ENCODE results near the gene GBGT1. TPM values are rescaled to one million over a fixed set of nuclear protein-coding genes. Genes with fewer than 3 reads are reported as not detected.

GBGT1 gene
- total RNA-seq, 2 donors from 2014 or later, result 15.5 to 16.8 TPM

- H3K4me3 ChIP-seq, result peak overlapping the region in 1 of 2 donors; percentile 48
- TF ChIP-seq, protein P1, sequence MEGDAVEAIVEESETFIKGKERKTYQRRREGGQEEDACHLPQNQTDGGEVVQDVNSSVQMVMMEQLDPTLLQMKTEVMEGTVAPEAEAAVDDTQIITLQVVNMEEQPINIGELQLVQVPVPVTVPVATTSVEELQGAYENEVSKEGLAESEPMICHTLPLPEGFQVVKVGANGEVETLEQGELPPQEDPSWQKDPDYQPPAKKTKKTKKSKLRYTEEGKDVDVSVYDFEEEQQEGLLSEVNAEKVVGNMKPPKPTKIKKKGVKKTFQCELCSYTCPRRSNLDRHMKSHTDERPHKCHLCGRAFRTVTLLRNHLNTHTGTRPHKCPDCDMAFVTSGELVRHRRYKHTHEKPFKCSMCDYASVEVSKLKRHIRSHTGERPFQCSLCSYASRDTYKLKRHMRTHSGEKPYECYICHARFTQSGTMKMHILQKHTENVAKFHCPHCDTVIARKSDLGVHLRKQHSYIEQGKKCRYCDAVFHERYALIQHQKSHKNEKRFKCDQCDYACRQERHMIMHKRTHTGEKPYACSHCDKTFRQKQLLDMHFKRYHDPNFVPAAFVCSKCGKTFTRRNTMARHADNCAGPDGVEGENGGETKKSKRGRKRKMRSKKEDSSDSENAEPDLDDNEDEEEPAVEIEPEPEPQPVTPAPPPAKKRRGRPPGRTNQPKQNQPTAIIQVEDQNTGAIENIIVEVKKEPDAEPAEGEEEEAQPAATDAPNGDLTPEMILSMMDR (IDR thresholded peaks at IDR 0.05), result no peak
- peaks cover 0 to 77% of the 10 kb centered on the region in 2 donors for H3K4me1 ChIP-seq
- H3K36me3 ChIP-seq, result no peaks in the 10 kb centered on the region
- peak overlapping the region; percentile 63 to 94 for H3K27ac ChIP-seq
- no peaks in the 10 kb centered on the region for H3K27me3 ChIP-seq
- no peak for DNase-seq (ENCODE audit: low spot score)
- H3K9me3 ChIP-seq, result no peaks in the 10 kb centered on the region
Observed at GRCh38 chr9:133144904-133145851, 18.5 kb downstream of the GBGT1 start.

GRCh38 chr9:133144142-133144903 is 19.4 kb downstream of the GBGT1 start:
- H3K36me3 ChIP-seq, result no peaks in the 10 kb centered on the region
- peak; percentile 90 for DNase-seq (ENCODE audit: low spot score)
- peak overlapping the region; percentile 63 to 94 for H3K27ac ChIP-seq
- no peaks in the 10 kb centered on the region for H3K27me3 ChIP-seq
- H3K4me1 ChIP-seq, result peaks cover 0 to 79% of the 10 kb centered on the region in 2 donors
- TF ChIP-seq, protein P1 (IDR thresholded peaks at IDR 0.05), result peak; percentile 99 to 100
- H3K9me3 ChIP-seq, result no peaks in the 10 kb centered on the region
- peak overlapping the region in 1 of 2 donors; percentile 48 for H3K4me3 ChIP-seq

GRCh38 chr9:133143639-133144141 is 20.0 kb downstream of the GBGT1 start:
- TF ChIP-seq, protein P1 (IDR thresholded peaks at IDR 0.05), result no peak
- Histone ChIP-seq H3K27ac (peak overlapping the region; percentile 63 to 94), H3K36me3 (no peaks in the 10 kb centered on the region), H3K9me3 (no peaks in the 10 kb centered on the region), H3K4me1 (peaks cover 0 to 85% of the 10 kb centered on the region in 2 donors), H3K27me3 (no peaks in the 10 kb centered on the region), H3K4me3 (peak overlapping the region in 1 of 2 donors; percentile 48)
- DNase-seq (ENCODE audit: low spot score), result no peak

- TF ChIP-seq, protein P1 (IDR thresholded peaks at IDR 0.05), result no peak
- no peak overlapping the region for H3K4me3 ChIP-seq
- no peaks in the 10 kb centered on the region for H3K9me3 ChIP-seq
- peaks cover 0 to 85% of the 10 kb centered on the region in 2 donors for H3K4me1 ChIP-seq
- DNase-seq (ENCODE audit: low spot score), result no peak
- H3K27ac ChIP-seq, result peak overlapping the region; percentile 93 to 94
- H3K36me3 ChIP-seq, result no peaks in the 10 kb centered on the region
- H3K27me3 ChIP-seq, result no peaks in the 10 kb centered on the region
Observed at GRCh38 chr9:133142684-133143622, 20.8 kb downstream of the GBGT1 start.
